Activated B cell treated with CpG ODN at 0.5 μM for 24 hours (primary cell): ENCODE measurements around the gene GFY. TPM values are rescaled to one million over a fixed set of nuclear protein-coding genes. Genes with fewer than 3 reads are reported as not detected.
A peak's percentile ranks its signal among the peaks of the same experiment; 100 is the strongest.
"Not testable (repeated sequence)": the region's sequence is repeated elsewhere in the genome, so short reads cannot be mapped to it uniquely, and the experiment has no call there.

Source experiments
- ATAC-seq: fragments of 200-7000 bp; cut with Tn5 transposase; one replicate; pipeline ENCODE4 v1.10.0; 2021; ENCODE audit warnings: low read depth, mild to moderate bottlenecking, moderate library complexity
- CTCF ChIA-PET: fragments of 350-600 bp; sonication (Branson Sonifier 250); formaldehyde crosslinking; loops from one replicate; lab custom pipeline; 2021; ENCODE audit warnings: antibody characterized with exemption; lab: Charles Lee
- POLR2A ChIA-PET: fragments of 350-600 bp; sonication (Branson Sonifier 250); formaldehyde crosslinking; loops from one replicate; lab custom pipeline; 2021; ENCODE audit warnings: antibody characterized with exemption; lab: Charles Lee
- DNase-seq: peaks from one replicate; pipeline ENCODE4 v3.0.0; 2022
- H3K27ac Mint-ChIP-seq: one replicate; pipeline ENCODE4 v1.8.0; 2020; ENCODE audit warnings: mixed read lengths
- H3K27me3 Mint-ChIP-seq: one replicate; pipeline ENCODE4 v1.8.0; 2021; ENCODE audit warnings: mixed read lengths
- H3K36me3 Mint-ChIP-seq: one replicate; pipeline ENCODE4 v1.8.0; 2021; ENCODE audit warnings: low read depth, mixed read lengths
- H3K4me1 Mint-ChIP-seq: one replicate; pipeline ENCODE4 v1.8.0; 2021; ENCODE audit warnings: mixed read lengths
- H3K4me3 Mint-ChIP-seq: one replicate; pipeline ENCODE4 v1.8.0; 2020; ENCODE audit warnings: mild to moderate bottlenecking, mixed read lengths
- H3K9me3 Mint-ChIP-seq: one replicate; pipeline ENCODE4 v1.8.0; 2020; ENCODE audit warnings: mixed read lengths
- CTCF ChIP-seq: fragments of 200-600 bp; IDR thresholded peaks from one replicate; pipeline ENCODE4 v1.8.0; 2022; ENCODE audit warnings: antibody characterized with exemption, mild to moderate bottlenecking
- intact Hi-C: fragments of 100-400 bp; cut with micrococcal nuclease; formaldehyde crosslinking; loops from one replicate; pipeline ENCODE4 v1.15.1; 2024
- total RNA-seq: library from RNA; stranded (reverse); gene quantifications from 2 replicates; pipeline ENCODE4 v1.2.3, GENCODE V29; 2022

Gene GFY
- total RNA-seq, 1 donor from 2014 or later = not detected

- POLR2A ChIA-PET = interaction anchor here (0.6 to 2.9 kb wide), 14 partner anchors 26 to 627 kb away, joined by 3 to 28 read pairs (median 4); partner anchors contain the start of genes FCGRT and TEAD2
- peak; percentile 77 for TF ChIP-seq CTCF
- peak; percentile 94 for DNase-seq
- no peaks in the 10 kb centered on the region for H3K9me3 Mint-ChIP-seq
- peaks cover 34% of the 10 kb centered on the region for H3K27me3 Mint-ChIP-seq
- CTCF ChIA-PET = interaction anchor here (0.6 to 3.3 kb wide), 12 partner anchors 8 to 217 kb away, joined by 3 to 28 read pairs (median 5); partner anchors contain the start of gene PIH1D1
- H3K27ac Mint-ChIP-seq = peak overlapping the region; percentile 90
- H3K36me3 Mint-ChIP-seq = peaks cover 24% of the 10 kb centered on the region
- peak overlapping the region; percentile 86 for H3K4me3 Mint-ChIP-seq
- H3K4me1 Mint-ChIP-seq = peaks cover 39% of the 10 kb centered on the region
- peak; percentile 85 for ATAC-seq
- intact Hi-C loops = loop anchor here (1.0 to 2.0 kb wide), 10 partner anchors 8 to 217 kb away; partner anchors contain the start of gene PIH1D1
These were observed 18.3 kb downstream of the GFY start for GRCh38 chr19:49443366-49444099.

GRCh38 chr19:49444100-49444700 is 19.0 kb downstream of the GFY start:
- Mint-ChIP-seq H3K4me1 (peaks cover 41% of the 10 kb centered on the region), H3K36me3 (peaks cover 30% of the 10 kb centered on the region), H3K27me3 (peaks cover 28% of the 10 kb centered on the region), H3K27ac (peak overlapping the region; percentile 90), H3K4me3 (peak overlapping the region; percentile 86)
- intact Hi-C loops, DNase-seq, H3K9me3 Mint-ChIP-seq, ATAC-seq: not testable (repeated sequence)
- POLR2A ChIA-PET = interaction anchor here (0.6 to 2.9 kb wide), 11 partner anchors 8 to 996 kb away, joined by 3 to 28 read pairs (median 5); no protein-coding TSS in a partner anchor
- CTCF ChIA-PET = interaction anchor here (0.6 to 3.3 kb wide), 9 partner anchors 12 to 231 kb away, joined by 3 to 28 read pairs (median 5); no protein-coding TSS in a partner anchor

GRCh38 chr19:49445997-49446396 is 20.8 kb downstream of the GFY start:
- CTCF ChIA-PET = interaction anchor here (1.4 to 2.2 kb wide), 4 partner anchors 24 to 332 kb away, joined by 3 to 12 read pairs (median 6); partner anchors contain the start of gene LIN7B
- Mint-ChIP-seq H3K4me1 (peaks cover 50% of the 10 kb centered on the region), H3K36me3 (peaks cover 46% of the 10 kb centered on the region), H3K4me3 (no peak overlapping the region), H3K27ac (no peak overlapping the region), H3K9me3 (no peaks in the 10 kb centered on the region), H3K27me3 (peaks cover 11% of the 10 kb centered on the region)
- ATAC-seq (no peak), DNase-seq (no peak)
- TF ChIP-seq CTCF = no peak
- intact Hi-C loops = no loop called here
- POLR2A ChIA-PET = interaction anchor here (1.1 to 2.9 kb wide), 4 partner anchors 24 to 230 kb away, joined by 3 to 25 read pairs (median 6); no protein-coding TSS in a partner anchor

GRCh38 chr19:49447485-49448431 is 22.6 kb downstream of the GFY start:
- Mint-ChIP-seq H3K4me3 (no peak overlapping the region), H3K36me3 (peaks cover 52% of the 10 kb centered on the region), H3K4me1 (peaks cover 49% of the 10 kb centered on the region), H3K9me3 (no peaks in the 10 kb centered on the region), H3K27ac (peak overlapping the region; percentile 35), H3K27me3 (no peaks in the 10 kb centered on the region)
- ChIA-PET CTCF (interaction anchor here (0.6 to 1.3 kb wide), 2 partner anchors 25 to 56 kb away, joined by 3 to 4 read pairs; no protein-coding TSS in a partner anchor), POLR2A (interaction anchor here (0.9 to 10.9 kb wide), 4 partner anchors 21 to 184 kb away, joined by 3 to 193 read pairs (median 4); partner anchors contain the start of genes FLT3LG and RPS11)
- DNase-seq (no peak), ATAC-seq (no peak)
- no peak for TF ChIP-seq CTCF
- intact Hi-C loops = no loop called here
